NCI-H2196 treated with DMSO at 0.1 percent for 48 hours (cell line): ENCODE measurements around the gene BCAN.

ENCODE experiments used
- DNase-seq: peaks from one replicate; lab custom pipeline; 2025; ENCODE audit not compliant: unreplicated experiment; lab: John Stamatoyannopoulos, UW

Gene BCAN

GRCh38 chr1:156660752-156661112, 18.8 kb downstream of the BCAN start:
- DNase-seq = no peak

DNA sequence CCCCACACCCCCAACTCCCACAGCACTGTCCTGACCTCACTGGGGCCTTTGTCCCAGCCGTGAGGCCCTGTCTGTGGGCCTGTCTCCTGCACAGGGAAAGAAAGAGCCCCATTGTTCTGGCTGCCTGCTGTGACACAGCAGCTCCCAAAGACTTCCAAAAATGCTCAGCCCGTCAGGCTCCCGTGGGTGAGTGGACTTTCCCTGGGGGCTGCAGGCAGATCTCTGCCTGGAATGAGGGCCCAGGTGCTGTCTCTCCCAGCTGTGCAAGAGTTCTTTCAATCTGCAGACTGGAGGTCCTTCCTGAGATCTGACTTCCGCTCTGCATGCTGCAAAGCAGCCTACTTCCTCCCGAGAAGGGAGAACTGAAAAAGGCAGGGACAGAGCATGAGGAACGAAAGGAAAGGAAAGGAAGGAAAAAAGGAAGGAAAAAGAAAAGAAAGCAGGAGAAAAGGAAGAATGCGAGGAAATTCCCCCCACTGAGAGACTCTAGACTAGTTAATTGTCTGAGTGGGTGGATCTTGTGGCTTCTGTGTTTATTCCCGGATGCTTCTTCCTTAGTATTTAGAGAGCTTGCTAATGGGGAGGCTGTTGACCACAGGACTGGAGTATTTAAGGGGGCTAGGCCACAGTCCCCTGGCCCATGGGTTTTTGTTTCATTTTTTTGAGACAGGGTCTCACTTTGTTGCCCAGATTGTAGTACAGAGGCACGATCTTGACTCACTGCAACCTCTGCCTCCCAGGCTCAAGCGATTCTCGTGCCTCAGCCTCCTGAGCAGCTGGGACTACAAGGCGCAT, 20.3 kb downstream of the BCAN start:
- no peak for DNase-seq

GRCh38 chr1:156662800-156663055, 20.8 kb downstream of the BCAN start:
- no peak for DNase-seq

DNA sequence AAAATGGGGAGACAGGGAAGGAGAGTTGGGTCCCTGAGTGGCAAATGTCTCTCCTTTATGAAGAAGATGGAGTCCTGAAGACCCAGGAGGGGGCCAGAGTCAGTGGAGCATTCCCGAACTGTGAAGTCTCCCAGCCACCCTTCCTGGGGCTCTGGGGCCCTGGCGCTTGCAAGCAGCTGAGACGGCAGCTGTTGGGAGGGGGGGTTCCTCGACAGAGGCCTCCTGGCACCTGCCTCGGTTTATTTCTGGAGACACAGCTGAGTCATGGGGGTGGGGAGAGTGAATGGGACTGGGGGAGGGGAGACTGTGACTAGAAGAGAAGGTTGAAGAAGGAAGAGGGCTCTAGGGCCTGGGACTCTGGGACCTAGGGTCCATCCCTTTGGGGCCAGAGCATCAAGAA, 21.3 kb downstream of the BCAN start:
- DNase-seq = no peak

DNA sequence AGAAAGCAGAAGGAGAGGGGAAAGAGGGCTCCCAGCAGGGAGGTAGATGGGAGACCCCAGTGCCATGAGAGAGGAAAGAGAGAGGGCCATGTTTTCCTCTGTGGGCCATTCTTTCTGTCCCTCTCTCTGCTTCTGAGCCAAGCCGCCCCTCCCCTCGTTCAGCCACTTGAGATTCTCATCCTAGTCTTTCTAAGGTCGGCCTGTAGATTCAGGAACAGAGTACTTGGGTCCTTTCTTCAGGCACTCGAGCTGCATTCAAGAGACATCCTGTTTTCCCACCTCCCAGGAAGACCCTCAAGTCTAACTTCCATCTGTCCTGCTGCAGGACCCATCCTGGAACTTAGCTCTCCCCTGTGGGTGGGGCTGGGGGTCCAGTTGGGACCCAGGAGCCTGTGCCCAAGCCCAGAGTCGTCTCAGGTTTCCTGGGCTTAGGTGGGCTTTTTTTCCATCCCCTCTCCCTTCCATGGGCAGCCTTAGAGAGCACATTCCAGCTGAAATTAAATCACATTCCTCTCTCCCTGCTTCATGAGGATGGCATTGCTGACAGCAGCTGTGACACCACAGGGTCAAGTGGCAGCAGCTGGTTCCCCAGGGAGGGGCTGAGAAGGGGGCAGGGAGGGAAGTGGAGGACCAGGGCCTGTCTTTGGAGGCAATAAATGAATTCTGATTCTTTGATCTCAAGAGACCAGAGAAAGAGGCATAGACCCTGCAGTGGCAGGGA, 22.3 kb downstream of the BCAN start:
- DNase-seq = peak; percentile 40

DNA sequence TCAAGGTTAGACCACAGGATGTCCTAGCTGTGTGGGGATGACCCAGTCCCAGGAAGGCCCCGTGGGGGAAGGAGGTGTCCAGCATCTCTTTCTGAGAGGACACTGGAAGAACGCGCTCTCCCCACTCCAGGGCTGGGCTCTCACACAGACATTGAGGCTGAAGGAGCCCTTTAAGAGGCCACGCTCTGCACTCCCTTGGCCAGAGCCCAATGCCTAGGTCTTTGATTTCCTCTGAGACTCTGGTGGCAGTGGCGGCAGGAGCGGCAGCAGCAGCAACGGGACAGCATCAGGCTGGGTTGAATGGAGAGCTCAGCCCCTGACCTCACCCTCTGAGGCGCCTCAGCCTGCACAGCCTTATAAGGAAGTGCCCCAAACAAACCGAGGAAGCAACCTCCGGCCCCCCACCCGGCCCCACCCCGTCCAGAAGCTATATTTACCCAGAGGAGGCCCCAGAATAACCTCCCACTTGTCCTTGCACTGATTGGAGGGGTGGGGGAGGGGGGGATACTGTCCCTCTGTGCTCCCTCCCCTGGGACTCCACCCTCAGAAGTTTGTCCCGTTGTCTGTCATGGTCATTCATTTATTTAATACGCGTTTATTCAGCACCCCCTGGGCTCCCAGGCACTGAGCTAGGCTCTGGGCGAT, 23.0 kb downstream of the BCAN start:
- no peak for DNase-seq

GRCh38 chr1:156665539-156665938, 23.6 kb downstream of the BCAN start:
- DNase-seq = no peak

GRCh38 chr1:156666862-156667609, 25.1 kb downstream of the BCAN start:
- DNase-seq = no peak

DNA sequence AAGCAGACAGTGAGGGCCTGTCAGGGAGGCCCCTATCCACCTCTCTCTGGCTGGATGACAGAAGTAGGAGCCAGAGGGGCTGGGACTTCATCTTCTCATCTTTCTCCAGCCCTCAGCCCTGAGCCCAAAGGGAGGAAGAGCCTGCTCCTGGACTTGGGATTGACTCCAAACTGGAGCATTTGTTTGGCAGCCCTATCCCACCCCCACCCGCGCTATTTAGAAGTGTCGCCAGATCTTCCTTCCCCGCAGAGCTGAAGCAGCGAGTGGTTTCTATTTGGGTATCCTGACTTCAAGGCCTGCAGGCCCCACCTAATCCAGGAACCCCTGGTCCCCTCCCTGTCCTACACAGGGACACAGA, 25.7 kb downstream of the BCAN start:
- DNase-seq = no peak

DNA sequence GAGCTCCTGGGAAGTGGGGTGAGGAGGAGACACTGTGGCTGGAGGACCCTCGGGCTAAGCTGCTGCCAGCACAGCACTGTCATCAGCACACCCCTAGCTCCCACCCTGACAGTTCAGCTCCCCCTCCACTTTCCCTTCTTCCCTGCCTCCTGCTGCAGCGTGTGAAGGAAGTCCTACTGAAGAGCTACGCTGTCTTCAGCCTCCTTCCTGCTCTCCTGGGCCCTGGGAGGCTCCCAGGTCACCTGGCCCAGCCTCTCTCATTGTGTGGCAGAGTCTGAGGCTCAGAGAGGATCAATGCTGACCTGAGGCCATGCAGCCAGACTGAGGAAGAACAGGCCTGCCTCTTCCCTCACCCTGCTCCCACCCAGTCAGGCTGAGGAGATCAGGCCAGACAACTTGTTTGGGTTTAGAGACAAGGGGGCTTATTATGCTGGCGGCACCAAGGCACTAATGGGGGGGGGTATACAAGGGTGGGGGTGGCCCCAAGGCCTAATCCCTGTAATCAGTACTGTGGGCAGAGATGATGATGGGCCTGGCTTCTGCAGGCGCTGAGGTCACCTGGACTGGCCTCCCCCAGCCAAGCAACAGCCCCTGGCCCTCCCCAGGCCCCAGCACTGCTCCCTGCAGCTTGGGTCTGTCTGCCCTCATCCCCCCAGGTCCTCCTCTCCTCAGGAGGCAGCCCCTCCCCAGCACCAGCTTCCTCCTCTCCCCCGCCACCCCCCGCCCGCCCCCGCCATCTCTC, 26.2 kb downstream of the BCAN start:
- no peak for DNase-seq

DNA sequence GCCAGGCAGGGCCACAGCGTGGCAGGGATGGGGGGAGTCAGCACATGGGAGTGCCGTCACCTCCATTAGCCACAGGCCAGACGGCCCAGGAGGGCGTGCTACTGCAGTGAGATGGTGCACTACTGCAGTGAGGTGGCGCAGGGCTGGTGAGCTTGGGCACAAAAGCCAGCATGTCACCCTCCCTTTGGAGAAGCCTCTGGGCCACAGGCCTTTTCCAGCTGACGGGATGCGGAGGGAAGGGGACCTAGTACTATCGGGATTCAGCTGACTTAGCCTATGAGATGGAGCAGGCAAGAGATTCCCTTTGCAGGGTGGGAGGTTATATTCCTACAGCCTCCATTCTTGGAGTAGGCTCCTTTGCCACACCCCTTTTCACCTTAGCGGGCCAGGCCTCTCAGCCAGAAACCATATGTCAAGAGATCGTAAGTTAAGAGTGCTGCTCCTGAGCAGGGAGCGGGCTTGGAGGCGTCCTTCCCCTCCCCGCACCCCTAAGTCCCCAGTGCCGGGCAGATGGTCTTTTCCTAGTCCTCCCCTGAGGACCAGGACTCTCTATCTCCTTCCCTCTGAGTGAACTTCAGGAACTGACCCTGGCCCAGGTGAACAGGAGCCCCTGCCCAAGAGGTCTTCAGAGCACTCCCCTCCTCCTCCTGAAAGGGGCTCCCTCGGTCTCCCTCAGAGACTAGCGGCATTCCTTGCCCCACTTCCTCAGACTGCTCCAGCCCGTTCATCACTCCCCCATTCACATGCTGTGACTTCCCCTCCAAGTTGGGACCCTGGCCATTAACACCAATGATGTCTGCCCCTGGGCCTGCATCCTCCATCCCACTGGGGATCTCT, 27.1 kb downstream of the BCAN start:
- DNase-seq = no peak

DNA sequence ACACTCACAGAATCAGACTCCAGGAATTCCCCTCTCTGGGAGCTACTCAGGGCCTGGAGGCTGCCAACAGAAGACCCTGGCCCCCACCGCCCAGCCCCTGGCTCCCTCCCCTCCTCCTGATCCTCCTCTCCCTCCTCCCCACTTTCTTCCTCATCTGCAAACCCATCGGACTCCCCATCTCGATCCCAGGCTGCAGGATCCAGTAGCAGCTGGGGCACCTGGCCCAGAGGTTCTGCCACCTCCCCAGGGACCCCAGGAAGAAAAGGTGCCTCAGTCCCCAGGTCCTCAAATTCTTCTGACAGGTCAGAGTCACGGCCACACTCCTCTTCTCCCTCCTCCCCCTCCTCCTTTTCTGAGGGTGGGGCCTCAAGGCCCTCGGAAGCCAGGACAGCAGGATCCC, 27.9 kb downstream of the BCAN start:
- no peak for DNase-seq

- DNase-seq = no peak
Measured at GRCh38 chr1:156670359-156670758, 28.4 kb downstream of the BCAN start.

DNA sequence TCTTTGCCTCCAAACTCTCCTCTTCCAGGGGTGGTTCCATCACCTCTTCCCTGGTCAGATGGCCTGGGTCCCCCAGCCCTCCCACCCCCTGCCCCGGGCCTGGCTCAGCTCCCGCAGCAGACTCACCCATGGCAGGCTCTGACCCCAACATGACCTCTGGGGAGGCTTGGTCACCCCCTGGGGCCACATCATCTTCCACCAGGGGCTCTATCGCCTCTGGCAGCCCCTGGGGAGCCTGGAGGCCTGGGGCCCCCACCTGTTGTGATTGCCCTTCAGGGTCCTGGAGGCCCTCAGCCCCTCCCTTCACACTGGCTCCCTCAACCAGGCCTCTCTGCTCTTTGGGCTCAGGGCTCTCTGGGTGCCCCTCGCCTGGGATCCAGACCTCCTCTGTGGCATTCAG, 28.9 kb downstream of the BCAN start:
- no peak for DNase-seq

GRCh38 chr1:156671804-156672203, 29.9 kb downstream of the BCAN start:
- DNase-seq = no peak

DNA sequence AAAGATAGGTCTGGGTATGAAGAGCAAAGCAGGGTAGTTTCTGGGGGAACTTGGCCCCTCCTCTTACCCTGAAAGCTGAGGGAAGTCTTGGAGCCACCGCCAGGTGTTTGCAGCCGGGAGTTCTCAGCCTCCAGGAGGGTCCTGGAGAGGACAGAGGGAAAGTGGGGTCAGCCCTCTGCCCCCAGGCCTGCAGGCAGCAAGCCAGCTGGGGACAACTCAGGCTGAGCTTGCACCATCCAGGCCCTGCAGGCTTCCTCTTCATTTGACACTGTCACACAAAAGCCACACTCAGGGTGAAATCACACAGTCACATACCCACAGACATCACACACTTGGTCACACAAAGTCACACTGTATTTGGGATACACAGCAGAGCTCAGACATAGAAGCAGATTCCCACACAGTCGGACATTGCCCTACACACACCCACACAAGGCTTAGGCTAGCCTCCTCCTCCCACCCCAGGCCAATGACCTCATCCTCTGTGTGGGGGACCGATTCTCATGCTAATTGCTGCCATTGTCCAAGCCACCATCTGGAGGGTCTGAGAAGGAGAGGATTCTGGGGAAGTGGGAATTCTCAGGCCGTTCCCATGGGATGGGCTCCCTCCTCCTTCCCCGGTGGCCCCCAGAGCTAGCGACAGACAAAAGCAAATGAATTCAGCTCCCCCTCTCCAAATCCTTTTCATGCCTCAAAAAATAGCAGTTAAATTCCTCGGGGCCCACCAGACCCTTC, 31.6 kb downstream of the BCAN start:
- no peak for DNase-seq

DNA sequence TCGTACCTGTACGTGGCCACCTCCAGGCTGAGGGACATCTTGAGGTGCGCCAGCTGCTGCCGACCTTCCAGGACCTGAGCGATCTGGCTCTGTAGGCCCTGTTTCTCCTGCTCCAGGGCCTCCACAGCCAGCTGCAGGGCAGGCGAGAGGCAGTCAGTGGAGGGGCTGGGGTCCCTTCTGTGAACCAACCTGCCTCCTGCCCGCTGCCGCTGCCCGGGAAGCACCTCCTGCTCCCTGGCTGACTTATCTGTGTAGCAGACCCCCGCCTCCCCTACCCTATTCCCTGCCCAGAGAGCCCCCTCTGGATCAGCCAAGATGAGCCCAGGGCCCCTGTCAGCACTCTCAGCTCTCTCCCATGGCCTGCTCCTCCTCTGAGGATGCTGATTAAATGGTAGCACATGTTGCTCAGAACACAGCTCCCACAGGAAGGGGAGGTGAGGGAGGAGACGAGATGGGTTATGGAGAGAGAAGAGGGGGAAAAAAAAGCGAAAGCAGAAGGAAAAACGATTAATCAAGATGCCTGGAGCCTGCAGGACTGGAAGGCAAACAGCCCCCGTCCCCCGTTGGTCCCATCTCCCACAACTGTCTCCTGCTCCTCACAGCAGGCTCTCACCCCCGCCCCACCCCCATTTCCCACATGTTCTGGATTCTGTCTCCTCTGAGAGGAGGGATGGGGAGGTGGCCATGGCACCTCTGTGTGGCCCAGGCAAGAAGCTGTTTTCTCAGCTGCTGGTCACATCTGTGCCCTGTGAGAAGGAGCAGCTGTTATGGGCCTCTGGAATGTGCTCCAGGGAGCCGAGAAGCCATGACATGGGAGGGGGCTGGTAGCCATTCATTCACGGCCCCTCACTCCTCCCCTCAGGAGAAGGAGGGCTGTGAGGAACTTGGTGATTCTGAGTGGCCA, 33.5 kb downstream of the BCAN start:
- DNase-seq = no peak

DNA sequence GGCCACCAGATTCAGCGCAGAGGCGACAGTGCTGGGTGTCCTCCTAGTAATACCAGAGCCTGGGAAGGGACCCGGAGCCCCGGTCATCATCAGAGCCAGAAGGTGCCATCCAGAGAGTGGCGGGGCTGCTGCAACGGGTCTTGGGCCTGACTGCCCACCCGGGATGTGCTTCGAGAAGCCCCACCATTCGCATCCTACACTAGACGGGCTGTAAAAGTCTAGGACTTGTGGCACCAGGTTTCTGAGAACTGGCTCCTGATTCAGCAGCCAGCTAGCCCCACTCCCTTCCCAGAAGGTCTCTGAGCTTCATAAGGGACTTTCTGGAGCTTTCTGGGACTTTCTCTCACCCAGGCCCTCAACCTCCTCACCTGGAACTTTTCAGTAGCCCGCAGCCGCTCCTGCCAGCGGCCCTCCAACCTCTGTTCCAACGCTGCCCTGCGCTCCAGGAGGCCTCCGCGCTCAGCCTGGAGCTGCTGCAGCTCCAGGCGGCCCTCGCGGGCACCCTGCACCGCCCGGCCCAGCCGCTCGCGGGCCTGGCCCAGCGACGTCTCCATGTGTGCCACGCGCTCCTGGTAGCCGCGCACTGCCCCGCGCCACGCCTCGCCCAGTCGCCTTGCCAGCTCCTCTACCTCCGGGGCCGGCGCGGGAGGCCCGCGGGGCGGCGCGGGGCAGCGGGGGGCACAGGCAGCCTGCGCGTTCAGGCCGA, 34.4 kb downstream of the BCAN start:
- no peak for DNase-seq
